HFF-Myc (cell line): ENCODE results near the gene GXYLT2.

Experiments used
- DNase-seq: peaks from one replicate; pipeline ENCODE4 v3.0.0-alpha.2; 2011; ENCODE audit warnings: low read depth; ENCODE audit errors: extremely low read depth
- H3K4me3 ChIP-seq: replicated peaks from 2 replicates; pipeline ENCODE4 v1.5.1; 2011; ENCODE audit warnings: low read depth, mild to moderate bottlenecking, control low read depth, low read length
- TF ChIP-seq, protein P1 (sequence below): IDR thresholded peaks from 2 replicates; pipeline ENCODE4 v1.5.1; 2012; ENCODE audit warnings: mild to moderate bottlenecking, low read depth, low read length, control low read depth; ENCODE audit errors: missing control alignments

GXYLT2 gene

DNA sequence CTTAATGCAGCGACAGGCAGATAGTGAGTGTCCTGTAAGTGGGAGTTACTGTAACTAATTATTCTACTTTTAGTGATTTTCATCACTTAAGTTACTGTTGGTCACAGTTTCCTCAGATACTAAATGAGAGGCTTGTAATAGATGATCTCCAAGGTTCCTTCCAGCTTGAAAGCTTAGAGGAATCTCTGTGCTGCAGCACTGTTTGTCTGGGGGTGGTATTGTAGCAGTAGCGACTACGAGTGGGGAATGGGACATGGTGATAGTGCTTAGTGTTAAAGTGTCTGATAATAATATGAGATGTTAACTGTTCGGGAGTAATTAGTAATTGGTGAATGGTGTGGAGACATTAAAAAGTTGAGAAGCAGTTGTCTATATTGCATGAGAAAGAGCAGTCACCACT is 121.2 kb downstream of the GXYLT2 start:
- DNase-seq, result no peak
- TF ChIP-seq, protein P1, sequence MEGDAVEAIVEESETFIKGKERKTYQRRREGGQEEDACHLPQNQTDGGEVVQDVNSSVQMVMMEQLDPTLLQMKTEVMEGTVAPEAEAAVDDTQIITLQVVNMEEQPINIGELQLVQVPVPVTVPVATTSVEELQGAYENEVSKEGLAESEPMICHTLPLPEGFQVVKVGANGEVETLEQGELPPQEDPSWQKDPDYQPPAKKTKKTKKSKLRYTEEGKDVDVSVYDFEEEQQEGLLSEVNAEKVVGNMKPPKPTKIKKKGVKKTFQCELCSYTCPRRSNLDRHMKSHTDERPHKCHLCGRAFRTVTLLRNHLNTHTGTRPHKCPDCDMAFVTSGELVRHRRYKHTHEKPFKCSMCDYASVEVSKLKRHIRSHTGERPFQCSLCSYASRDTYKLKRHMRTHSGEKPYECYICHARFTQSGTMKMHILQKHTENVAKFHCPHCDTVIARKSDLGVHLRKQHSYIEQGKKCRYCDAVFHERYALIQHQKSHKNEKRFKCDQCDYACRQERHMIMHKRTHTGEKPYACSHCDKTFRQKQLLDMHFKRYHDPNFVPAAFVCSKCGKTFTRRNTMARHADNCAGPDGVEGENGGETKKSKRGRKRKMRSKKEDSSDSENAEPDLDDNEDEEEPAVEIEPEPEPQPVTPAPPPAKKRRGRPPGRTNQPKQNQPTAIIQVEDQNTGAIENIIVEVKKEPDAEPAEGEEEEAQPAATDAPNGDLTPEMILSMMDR, result no peak
- no peak overlapping the region for H3K4me3 ChIP-seq

DNA sequence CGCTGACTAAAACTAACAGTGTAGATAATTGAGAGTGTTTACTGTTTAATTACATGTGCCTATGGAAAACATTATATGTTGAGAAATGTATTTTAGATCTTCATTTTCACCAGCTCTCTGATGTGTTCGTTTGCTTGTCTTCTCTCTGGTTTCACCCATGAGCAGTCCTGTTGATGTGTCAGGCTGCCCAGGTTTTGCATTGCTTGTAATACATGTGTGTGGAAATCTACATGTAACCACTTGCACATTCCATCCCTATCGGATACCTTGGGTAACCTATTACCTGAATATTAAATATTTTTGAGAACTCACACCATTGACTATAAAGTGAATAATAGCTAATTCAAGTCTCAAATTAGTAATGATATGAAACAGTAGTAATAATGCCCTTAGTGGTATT is 121.9 kb downstream of the GXYLT2 start:
- DNase-seq, result no peak
- no peak overlapping the region for H3K4me3 ChIP-seq
- TF ChIP-seq, protein P1, result no peak

DNA sequence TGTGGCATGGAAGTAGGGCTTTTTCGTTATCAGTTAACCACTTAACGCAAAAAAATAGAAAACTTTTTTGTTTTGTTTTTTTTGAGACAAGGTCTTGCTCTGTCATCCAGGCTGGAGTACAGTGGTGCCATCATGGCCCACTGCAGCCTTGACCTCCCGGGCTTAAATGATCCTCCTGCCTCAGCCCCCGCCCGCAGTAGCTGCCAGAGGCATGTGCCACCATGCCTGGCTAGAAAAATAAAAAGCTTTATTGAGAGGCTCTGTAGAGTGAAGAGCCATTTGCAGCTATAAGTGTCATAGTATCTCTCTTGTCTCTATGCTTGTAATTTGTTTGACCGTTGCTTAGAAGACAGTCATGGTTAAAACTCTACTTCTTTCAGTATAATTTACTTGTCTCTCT is 122.3 kb downstream of the GXYLT2 start:
- TF ChIP-seq, protein P1, result no peak
- H3K4me3 ChIP-seq, result no peak overlapping the region
- no peak for DNase-seq

DNA sequence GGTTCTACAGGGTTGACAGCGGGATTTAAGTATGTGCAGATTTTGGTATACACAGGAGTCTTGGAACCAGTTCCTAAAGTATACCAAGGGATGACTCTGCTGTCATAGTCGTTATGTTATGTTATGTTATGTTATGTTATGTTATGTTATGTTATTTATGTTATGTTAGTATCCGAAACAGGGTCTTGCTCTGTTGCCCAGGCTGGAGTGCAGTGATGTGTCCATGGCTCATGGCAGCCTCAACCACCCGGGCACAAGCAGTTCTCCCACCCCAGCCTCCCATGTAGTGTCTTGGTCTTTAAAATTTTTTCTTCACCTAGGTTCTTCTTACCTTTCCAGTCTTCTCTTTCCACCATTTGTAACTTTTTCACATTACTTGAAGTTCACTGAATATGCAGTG is 130.5 kb downstream of the GXYLT2 start:
- DNase-seq, result no peak
- H3K4me3 ChIP-seq, result no peak overlapping the region
- TF ChIP-seq, protein P1, result no peak

DNA sequence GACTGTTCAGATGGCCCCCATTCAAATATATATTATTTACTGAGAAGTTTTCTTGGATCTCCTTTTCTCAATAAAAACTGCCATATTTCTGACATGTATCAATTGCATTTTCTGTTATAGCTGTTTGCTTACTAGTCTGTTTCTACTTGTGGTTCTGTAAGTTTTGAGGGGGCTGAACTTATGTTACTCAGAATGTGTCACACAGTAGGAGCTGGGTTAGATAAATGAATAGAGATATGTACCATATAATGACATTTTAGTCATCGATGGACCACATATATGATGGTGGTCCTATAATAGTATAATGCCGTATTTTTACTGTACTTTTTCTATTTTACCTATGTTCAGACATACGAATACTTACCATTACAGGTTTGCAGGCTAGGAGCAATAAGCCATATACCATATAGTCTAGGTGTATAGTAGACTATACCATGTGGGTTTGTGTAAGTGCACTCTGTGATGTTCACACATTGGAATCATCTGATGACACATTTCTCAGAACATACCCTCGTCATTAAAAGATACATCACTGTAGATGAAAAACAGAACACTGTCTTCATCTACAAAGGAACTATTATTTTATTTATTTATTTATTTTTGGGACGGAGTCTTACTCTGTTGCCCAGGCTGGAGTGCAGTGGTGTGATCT is 131.1 kb downstream of the GXYLT2 start:
- TF ChIP-seq, protein P1, result no peak
- DNase-seq, result no peak

DNA sequence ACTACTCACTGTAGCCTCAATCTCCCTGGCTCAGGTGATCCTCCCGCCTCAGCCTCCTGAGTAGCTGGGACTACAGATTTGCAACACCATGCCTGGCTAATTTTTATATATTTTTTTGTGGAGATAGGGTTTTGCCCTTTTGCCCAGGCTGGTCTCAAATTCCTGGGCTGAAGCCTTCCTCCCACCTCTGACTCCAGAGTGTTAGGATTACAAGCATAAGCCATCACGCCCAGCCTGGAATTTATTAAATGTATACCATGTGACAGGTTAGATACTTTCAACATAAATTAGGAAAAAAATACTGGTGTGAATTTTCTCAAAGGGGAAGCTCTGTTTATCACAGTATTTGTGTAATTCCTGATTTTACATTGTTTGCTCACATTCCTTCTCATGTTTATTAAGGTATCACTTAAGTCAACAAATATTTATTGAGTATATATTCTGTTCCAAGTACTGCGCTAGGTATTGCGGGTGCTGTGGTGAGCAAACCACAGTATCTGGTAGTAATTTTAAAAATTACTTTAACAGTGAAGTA is 133.5 kb downstream of the GXYLT2 start:
- no peak for DNase-seq
- TF ChIP-seq, protein P1, result no peak
- no peak overlapping the region for H3K4me3 ChIP-seq

More for the DNA sequence above, 131.1 kb downstream of the GXYLT2 start:
- H3K4me3 ChIP-seq, result no peak overlapping the region

DNA sequence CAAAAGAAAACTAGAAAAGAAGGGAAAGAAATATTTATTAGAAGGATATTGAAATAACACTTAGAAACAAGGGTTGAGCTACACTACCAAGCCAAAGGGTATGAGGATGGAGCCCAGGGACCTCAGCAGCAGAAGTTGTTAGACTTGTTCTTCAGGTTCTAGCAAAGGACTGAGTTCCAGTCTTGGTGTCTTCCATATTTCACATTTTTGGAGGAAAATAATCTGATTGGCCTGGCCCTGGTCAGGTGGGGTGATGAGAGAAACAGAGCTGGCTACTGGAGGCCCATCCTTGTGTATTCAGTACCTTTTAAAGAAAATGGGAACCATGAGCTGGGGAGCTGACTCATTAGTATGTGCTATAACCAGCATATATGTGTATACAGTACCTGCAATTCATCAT is 137.0 kb downstream of the GXYLT2 start:
- H3K4me3 ChIP-seq, result no peak overlapping the region
- no peak for DNase-seq
- TF ChIP-seq, protein P1, result no peak
